GM12891 (cell line): Measurements from ENCODE around the gene NCF1.

ENCODE experiments used
- POLR2A ChIP-seq: IDR thresholded peaks from 2 replicates; pipeline ENCODE4 v1.6.1; 2011; ENCODE audit warnings: low read depth, low read length, control low read depth
- POLR2AphosphoS5 ChIP-seq: IDR thresholded peaks from 2 replicates; pipeline ENCODE4 v1.6.1; 2011; ENCODE audit warnings: low read depth, low read length, control low read depth
- SPI1 ChIP-seq: IDR thresholded peaks from 2 replicates; pipeline ENCODE4 v1.6.1; 2011; ENCODE audit warnings: low read depth, low read length, control low read depth

DNA sequence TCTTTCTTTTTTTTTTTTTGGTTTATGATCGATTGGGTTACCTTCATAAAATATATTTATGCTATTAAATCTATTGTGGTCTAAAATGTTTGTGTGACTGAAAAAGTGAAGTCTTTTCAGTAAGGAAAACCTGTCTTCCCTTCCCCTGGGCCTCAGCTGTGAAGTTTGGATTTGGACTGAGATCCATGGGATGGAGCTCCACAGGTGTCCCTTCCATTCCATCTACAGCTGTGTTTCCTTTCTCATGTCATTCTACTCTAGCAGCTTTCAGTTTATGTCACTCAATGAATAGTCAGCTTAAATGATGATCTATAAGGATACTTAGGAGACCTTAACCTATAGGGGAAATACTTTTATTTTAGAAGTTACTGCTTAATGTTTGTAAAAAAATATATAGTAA is 48.0 kb upstream of the NCF1 start:
- TF ChIP-seq POLR2A (no peak), SPI1 (no peak), POLR2AphosphoS5 (no peak)
